HG02571 (cell line): ENCODE measurements around the gene MADCAM1.

Experiments
- ATAC-seq: cut with Tn5 transposase; IDR thresholded peaks from one replicate; pipeline ENCODE4 v1.9.1; 2021; ENCODE audit warnings: mild to moderate bottlenecking, moderate library complexity; ENCODE audit not compliant: unreplicated experiment

MADCAM1 gene

DNA sequence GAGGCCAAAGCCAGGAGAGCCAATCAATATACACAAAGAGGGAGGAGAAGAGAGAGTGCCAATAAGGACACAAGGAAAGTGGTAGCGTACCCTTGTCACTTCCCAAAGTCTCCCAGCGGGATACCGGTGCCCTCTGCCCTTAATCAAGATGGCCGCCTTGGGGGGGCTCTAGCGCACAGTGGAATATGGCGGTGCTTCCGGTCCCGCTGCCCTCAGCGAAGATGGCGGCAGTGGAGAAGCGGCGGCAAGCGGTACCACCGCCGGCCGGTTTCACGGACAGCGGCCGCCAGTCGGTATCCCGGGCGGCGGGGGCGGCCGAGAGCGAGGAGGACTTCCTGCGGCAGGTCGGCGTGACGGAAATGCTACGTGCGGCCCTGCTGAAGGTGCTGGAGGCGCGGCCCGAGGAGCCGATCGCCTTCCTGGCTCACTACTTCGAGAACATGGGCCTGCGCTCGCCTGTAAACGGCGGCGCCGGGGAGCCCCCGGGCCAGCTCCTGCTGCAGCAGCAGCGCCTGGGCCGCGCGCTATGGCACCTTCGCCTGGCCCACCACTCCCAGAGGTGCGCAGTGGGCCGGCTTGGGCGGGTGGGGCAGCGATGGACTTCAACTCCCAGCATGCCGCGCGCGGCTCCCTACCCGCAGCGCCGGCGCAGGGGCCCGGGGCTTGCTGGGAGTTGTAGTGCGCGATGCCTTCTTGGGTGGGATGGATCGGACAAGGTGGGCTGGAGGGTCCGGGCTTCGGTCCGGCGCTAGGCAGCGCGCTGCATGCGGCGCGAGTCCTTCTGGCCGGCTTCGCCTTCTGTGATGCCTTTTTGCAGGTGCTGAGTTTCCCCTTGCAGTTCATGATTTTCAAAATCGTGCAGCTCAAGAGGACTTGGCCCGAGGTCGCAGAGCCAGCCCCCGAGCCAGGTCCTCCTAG is 11.3 kb downstream of the MADCAM1 start, which contains the start of gene TPGS1:
Gene TPGS1 (plus strand): TSS at position 212 of the 918 bp plus-strand sequence. CDS start 10 bp downstream, at position 222.
- ATAC-seq, result peak; percentile 64

DNA sequence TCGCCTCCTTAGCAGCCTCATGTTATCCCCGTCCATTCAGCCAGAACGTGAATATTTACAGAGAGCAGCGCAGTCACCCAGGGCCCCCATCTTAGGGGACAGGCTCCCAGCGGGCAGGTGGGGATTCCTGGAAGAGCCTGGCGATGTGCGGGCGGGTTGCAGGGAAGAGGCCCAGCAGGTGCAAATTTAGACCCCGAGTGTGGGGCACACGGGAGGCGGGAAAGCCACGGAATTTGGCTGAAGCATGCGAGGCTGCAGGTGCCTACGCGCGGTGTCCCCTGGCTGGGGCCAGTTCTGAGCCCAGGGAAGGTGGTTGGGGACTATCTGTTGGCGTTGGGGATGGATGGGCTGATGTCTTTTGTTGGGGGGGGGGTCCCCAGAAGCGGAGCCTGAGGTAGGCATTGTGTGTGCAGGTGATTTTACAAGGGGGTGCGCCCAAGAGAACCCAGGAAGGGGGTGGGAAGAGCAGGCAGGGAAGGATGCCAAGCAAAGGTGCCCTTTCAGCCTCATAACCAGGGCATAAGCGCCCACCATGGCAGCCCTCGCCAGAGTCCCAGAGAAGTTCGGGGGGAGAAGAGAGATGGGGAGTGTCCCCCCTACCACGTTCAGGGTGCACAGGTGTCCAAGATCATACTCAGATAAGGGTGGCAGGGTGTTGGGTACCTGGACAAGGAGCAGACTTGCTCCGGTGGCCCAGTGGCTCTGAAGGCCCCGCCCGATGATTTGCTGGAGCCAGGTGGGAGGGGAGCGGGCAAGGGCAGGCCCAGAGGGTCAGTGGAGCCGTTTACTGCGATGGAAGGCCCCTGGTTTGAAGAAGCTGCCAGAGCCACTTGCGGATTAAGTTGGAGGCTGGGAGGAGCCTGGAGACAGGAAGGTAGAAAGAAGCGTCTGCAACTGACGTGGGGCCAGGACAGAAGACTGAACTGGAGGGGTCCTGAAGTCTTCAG is 12.2 kb downstream of the MADCAM1 start:
- ATAC-seq, result no peak

DNA sequence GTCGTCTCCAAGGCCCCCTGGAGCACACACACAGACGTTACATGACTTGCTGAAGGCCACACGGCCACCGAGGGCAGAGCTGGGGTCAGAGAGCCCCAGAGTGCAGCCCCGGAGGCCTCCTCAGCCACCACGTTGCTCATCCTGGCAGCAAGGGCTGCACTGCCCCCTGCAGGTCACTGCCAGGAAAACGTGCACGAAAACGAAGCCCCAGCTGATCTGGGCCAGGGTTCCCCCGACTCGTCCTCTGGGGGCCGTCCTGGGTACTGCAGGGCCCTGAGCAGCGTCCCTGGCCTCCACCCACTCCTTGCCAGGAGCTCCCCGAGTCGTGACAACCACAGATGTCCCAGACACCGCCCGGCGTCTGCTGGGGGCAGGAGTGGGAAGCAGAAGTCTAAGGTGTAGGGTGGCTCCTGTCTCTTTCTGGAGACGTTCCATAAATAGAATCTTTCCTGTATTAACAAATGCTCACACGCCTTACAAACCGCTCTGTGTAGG is 14.4 kb downstream of the MADCAM1 start:
- ATAC-seq, result no peak

DNA sequence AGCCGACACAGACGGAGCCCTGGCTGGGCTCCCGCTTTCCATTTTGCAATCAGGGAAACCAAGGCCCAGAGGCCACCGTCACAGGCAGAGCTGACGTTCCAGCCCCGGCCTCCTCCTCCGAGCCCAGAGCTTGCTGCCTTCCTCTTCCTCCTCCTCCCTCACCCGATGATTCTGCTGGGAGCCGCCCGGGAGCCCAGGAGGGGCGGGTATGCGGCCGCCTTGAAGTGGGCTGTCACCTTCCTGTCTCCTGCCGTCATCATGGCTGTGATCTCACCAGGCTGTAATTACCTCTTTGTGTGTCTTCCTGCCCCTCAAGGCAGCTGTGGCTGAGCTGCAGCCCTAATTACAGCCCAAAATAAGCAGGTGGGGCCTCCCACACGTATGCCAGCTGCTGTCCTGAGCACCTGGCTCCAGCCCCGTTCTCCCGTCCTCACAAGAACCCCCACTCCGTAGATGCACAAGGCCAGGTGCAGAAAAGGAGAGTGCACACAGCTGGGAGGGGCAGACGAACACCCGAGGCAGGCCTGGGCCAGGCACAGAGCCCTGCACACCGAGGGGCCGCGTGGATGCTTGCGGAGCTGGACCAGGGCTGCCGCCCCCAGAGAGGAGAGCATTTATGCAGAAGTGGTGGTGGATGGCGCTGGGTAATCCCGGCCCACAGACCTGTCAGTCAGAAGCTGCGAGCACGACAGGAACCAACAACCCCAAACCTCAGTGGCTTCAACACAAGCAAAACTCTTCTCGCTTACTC is 15.0 kb downstream of the MADCAM1 start:
- no peak for ATAC-seq

DNA sequence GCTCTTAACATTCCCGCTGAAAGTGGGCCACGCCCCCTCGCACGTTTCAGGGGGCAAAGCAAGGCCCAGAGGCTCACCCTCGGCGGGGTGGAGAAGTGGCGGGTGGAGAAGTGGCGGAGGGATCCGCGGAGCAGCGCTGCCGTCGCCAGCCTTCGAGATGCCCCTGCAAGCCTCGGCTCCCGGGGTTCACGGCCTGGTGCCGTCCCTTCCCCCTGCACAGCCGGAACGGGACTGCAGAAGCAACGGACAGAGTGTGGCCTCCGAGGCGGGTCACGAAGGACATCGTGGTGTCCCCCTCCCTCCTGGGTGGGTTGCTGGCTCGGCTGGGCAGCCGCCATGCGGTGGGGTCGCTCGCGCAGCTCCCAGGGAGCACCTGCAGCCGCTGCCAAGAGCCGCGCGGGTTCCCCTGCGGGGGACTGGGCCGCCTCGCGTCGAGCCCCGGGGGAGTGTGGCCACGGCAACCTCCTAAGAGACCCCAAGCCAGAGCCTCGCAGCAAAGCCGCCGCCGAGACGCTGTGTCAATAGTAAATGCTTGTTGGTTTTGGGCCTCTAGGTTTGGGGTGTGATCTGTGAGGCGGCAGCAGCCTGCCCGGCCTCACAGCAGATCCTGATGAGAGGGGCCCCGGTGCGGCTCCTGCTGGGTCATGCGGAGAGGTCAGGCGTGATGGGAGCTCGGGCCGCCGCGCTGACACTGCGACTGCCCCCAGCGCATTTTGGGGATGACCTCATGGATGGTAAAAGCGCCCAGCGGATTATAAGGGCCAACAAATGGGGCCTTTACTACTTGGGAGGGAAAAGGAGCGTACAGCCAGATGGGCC is 16.5 kb downstream of the MADCAM1 start:
- no peak for ATAC-seq

DNA sequence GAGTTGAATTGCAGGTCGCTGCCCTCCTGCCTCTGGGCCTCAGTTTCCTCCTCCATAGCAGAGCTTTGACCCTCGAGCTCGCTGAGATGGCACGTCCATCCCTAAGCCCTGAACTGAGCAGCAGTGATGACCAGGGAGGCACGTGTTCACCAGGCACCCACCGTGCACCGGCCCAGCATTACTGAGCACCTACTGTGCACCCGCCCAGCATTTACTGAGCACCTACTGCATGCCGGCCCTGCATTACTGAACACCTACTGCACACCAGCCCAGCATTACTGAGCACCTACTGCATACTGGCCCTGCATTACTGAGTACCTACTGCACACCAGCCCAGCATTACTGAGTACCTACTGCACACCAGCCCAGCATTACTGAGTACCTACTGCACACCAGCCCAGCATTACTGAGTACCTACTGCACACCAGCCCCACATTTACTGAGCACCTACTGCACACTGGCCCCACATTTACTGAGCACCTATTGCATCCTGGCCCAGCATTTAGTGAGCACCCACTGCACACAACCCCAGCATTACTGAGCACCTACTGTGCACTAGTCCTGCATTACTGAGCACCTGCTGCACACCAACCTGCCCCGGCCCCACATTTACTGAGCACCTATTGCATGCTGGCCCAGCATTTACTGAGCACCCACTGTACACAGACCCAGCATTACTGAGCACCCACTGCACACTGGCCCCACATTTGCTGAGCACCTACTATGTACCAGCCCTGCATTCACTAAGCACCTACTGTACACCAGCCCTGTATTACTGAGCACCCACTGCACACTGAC is 17.3 kb downstream of the MADCAM1 start:
- ATAC-seq, result no peak

DNA sequence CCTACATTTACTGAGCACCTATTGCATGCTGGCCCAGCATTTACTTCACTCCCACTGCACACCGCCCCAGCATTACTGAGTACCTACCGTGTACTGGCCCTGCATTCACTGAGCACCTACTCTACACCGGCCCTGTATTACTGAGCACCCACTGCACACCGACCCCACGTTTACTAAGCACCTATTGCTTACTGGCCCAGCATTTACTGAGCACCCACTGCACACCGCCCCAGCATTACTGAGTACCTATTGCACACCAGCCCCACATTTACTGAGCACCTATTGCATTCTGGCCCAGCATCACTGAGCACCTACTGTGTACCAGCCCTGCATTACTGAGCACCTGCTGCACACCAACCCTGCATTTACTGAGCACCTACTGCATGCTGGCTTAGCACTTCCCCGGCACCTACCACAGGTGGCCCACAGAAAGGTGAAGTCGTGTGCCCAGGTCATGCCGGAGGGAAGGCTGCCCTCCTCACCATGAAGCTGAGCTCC is 17.9 kb downstream of the MADCAM1 start:
- no peak for ATAC-seq

DNA sequence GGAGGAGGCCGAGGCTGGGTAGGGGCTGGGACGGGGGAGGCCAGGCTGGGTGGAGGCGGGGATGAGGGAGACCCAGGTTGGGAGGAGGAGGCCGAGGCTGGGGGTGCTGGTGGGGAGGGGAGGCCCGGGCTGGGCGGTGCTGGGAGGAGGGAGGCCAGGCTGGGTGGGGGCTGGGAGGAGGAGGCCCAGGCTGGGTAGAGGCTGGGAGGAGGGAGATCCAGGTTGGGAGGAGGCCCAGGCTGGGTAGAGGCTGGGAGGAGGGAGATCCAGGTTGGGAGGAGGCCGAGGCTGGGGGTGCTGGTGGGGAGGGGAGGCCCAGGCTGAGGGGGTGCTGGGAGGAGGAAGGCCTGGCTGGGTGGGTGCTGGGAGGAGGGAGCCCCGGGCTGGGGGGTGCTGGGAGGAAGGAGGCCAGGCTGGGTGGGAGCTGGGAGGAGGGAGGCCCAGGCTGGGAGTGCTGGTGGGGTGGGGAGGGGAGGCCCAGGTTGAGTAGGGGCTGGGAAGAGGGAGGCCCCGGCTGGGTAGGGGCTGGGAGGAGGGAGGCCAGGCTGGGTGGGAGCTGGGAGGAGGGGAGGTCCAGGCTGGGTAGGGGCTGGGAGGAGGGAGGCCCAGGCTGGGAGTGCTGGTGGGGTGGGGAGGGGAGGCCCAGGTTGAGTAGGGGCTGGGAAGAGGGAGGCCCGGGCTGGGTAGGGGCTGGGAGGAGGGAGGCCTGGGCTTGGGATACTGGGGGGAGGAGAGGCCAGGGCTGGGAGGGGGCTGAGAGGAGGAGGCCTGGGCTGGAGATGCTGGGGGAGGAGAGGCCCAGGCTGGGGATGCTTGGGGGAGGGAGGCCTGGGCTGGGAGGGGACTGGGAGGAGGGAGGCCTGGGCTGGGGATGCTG is 21.7 kb downstream of the MADCAM1 start:
- no peak for ATAC-seq

DNA sequence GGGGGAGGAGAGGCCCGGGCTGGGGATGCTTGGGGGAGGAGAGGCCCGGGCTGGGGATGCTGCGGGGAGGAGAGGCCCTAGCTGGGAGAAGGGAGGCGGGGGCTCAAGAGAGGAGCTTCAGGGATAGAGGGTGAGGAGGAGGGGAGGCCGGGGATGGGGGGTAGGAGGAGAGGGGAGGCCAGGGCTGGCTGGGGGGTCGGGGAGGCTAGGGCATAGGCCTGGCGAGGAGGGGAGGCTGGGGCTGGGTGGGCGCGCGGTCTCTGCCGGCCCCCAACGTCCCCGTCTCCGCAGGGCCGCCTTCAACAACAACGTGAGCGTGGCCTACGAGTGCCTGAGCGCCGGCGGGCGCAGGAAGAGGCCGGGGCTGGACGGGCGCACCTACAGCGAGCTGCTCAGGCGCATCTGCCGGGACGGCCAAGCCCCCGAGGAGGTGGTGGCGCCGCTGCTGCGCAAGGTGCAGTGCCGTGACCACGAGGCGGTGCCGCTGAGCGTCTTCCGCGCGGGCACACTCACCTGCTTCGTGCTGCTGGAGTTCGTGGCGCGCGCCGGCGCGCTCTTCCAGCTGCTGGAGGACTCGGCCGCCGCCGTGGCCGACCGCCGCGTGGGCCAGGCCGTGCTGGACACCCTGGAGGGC is 22.4 kb downstream of the MADCAM1 start:
- no peak for ATAC-seq

DNA sequence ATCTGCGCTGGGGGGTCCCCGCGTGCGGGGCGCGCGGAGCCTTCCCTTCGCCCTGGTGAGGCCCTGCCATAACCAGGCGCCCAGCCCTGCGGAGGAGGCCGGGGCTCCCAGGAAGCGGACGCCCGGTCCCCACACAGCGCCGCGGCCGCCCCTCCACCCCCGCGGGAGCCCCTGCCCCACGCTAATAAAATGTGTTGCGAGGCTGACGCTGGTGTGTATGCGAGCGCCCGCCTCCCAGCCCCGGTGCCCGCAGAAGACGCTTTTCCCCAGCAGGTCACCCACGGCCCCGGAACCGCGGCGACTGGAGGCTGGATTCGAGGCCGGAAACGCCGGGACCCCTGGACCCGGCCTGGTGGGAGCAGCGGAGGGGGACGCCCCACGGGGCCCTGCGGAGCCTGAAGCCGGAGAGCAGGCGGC is 23.2 kb downstream of the MADCAM1 start:
- ATAC-seq, result no peak

DNA sequence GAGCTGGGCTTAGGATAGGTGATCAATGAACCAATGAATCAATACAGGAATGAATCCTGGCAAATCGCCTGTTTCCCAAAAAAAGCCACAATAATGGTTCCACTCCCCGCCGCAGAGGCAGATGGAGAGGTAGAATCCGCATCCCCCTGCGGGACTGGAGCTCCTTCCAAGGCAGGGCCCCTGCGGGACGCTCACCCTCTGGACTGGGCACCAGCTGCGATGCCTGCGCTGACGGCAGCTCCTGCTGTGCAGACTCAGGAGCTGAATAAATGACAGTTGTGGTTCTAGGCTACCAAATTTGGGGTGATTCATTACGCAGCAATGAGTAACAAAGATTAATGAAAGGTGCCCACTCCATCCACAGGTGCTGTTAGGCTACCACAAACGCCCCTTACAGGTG is 26.4 kb downstream of the MADCAM1 start:
- ATAC-seq, result no peak

DNA sequence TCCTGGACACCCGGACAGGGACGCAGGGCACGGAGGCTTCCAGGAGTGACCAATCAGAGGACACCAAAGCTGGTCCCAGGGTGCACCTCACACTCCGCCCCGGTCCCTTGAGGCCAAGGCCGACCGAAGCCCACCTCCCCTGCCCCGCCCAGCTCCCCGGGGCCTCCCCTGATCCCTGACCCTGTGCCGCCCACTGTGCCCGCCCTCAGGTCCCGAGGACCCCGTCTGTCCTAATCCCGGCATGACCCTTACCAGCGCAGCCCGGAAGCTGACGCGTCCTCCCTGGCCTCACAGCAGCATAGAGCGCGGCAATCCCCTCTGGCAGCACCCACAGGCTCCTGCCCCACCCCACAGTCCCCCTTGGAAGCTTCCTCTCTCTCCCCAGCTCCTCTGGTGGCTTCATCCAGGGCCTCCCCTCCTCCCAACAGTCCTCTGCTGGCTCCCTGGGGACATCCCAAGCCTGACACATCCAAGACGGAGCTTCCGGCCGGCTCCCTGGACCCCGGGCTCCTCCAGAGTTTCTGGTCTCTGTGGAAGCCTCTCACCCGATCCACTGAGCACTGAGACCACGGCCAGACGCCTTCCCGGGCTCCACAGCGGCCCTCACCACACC is 27.9 kb downstream of the MADCAM1 start:
- no peak for ATAC-seq

DNA sequence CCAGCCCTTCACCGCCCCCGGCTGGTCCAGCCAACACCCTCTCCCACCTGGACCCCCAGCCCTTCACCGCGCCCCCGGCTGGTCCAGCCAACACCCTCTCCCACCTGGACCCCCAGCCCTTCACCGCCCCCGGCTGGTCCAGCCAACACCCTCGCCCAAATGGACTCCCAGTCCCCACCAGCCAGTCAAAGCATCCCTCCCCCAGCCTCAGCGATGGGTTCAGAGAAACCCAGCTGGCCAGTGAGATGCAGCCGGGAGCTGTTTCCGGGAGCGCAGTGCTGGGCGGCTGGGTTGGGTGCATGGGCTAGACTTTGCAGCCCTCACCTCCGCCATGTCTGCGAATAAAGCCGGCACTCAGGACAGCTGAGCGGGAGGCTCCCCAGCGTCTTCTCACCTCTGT is 28.7 kb downstream of the MADCAM1 start:
- no peak for ATAC-seq

DNA sequence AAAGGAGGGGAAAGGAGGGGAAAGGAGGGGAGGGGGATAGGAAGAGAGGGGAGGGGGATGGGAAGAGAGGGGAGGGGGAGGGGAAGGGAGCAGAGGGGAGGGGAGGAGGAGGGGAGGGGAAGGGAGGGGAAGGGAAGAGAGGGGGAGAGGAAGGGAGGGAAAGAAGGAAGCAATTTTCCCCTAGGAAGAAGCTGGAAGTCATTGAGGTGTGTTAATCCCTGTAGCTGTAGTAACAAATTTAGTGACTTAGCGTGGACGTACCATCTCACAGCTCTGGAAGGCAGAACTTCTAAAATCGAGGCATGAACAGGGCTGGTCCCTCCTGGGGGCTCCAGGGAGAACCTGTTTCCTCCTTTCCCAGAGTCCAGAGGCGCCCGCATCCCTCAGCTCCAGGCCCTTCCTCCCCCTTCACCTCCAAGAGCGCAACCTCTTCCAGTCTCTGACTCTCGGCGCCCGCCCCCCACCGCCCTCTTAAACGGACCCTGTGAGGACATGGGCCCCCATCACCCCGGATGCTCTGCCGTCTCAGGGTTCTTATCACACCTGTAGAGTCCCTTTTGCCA is 29.7 kb downstream of the MADCAM1 start:
- no peak for ATAC-seq

DNA sequence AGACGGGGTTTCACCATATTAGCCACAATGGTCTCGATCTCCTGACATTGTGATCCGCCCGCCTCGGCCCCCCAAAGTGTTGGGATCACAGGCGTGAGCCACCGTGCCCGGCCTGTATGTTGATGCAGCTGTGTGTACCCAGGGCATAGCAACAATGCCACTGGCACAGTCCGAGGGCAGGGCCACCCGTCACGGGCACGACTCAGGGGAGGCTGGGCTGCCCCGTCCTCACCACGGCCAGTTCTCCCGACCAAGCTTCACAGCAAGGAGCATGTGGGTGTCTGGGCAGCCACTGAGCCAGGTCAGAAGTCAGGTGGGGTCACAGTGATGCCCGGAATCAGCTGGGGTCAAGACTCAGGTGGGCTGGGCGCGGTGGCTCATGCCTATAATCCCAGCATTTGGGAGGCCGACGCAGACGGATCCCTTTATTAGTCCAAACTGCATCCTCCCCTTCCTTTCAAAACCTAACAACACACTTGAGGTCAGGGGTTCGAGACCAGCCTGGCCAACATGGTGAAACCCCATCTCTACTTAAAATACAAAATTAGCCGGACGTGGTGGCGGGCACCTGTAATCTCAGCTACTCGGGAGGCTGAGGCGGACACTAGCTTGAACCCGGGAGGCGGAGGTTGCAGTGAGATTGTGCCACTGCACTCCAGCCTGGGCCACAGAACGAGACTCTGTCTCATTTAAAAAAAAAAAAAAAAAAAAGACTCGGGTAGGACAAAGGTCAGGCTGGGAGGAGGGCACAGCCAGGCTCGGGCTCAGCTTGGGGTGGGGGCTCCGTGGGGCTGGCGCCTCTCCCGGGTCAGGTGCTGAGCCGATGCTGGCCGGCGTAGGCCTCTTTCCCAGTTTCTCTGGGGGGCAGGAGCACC is 34.1 kb downstream of the MADCAM1 start:
- no peak for ATAC-seq
